Measurements from ENCODE around the gene SPTLC2.

DNA sequence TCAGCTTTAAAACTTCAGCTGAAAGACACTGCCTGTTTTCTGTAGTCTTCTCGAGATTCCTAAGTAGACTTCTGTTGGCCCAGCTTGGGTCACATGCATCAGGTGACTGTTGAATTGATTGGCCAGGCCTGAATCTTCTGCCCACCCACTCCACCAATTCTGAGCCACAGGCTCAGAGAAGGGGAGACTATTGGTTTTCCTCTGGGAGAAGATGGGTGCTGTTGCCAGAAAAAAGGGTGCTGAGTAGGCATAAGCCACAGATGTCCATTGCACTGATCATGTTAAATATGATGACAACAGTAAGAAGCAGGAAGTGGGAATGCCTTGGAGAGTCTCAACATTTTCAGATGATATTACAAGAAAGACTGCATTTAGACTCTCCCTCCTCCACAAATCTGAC is 6.8 kb upstream of the SPTLC2 start:
- TF ChIP-seq, protein P1, sequence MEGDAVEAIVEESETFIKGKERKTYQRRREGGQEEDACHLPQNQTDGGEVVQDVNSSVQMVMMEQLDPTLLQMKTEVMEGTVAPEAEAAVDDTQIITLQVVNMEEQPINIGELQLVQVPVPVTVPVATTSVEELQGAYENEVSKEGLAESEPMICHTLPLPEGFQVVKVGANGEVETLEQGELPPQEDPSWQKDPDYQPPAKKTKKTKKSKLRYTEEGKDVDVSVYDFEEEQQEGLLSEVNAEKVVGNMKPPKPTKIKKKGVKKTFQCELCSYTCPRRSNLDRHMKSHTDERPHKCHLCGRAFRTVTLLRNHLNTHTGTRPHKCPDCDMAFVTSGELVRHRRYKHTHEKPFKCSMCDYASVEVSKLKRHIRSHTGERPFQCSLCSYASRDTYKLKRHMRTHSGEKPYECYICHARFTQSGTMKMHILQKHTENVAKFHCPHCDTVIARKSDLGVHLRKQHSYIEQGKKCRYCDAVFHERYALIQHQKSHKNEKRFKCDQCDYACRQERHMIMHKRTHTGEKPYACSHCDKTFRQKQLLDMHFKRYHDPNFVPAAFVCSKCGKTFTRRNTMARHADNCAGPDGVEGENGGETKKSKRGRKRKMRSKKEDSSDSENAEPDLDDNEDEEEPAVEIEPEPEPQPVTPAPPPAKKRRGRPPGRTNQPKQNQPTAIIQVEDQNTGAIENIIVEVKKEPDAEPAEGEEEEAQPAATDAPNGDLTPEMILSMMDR (conservative IDR thresholded peaks at IDR 0.05 in 1 of 2, IDR thresholded peaks at IDR 0.05 in 1 of 2; ENCODE audit: low read depth in 1 of 2, low read length in 2 of 2), result no peak
- no peak for TF ChIP-seq EZH2 (IDR thresholded peaks at IDR 0.05; ENCODE audit: low read length, missing control alignments)

All from fibroblast of lung (primary cell).